ENCODE measurements around the gene HOXB5. TPM values are rescaled to one million over a fixed set of nuclear protein-coding genes. Genes with fewer than 3 reads are reported as not detected.

The HOXB5 gene
- total RNA-seq, 1 experiment from 2014 or later, result 19.8 TPM

GRCh38 chr17:48588528-48588927 is 5.1 kb downstream of the HOXB5 start (continued):
- TF ChIP-seq ELF1 (IDR thresholded peaks at IDR 0.05; ENCODE audit: borderline replicate concordance, low read depth) (no peak), REST (IDR thresholded peaks at IDR 0.05; ENCODE audit: low read depth) (no peak), EZH2 (IDR thresholded peaks at IDR 0.05) (no peak)

- POLR2A ChIA-PET, result interaction anchor here (1.2 kb wide), 1 partner anchor 647 kb away, joined by 3 read pairs; the partner anchor contains the start of gene PNPO
- Histone ChIP-seq H3K79me2 (ENCODE audit: insufficient read depth, low read length) (peaks cover 56% of the 10 kb centered on the region), H4K20me1 (ENCODE audit: insufficient read depth) (no peaks in the 10 kb centered on the region), H3K36me3 (ENCODE audit: control insufficient read depth in 1 of 2, insufficient read depth in 2 of 2, low read length in 2 of 2) (peaks cover 0 to 2% of the 10 kb centered on the region in 2 experiments; a peak in 2 of 4 replicates), H3K4me1 (ENCODE audit: control insufficient read depth in 1 of 2, insufficient read depth in 2 of 2, low read length in 2 of 2) (peaks cover 19 to 64% of the 10 kb centered on the region in 2 experiments), H3K27ac (ENCODE audit: low read depth, low read length) (peak overlapping the region; percentile 91), H3K9me2 (ENCODE audit: insufficient read depth) (no peaks in the 10 kb centered on the region), H3K27me3 (ENCODE audit: insufficient read depth, low read length) (no peaks in the 10 kb centered on the region), H3K4me2 (ENCODE audit: low read length) (no peak overlapping the region), H3K4me3 (replicated peaks in 1 of 2; ENCODE audit: low read depth in 1 of 2, low read length in 2 of 2) (no peak overlapping the region), H3K9ac (ENCODE audit: low read length) (no peak overlapping the region), H2AFZ (ENCODE audit: low read depth, low read length, poor library complexity, severe bottlenecking) (no peak overlapping the region), H3K9me3 (ENCODE audit: control insufficient read depth in 1 of 2, insufficient read depth in 1 of 2, low read depth in 1 of 2, low read length in 2 of 2) (no peaks in the 10 kb centered on the region)
- no peak for ATAC-seq
- BruUV-seq (replicated peaks), result no TSS peak
- no peak for DNase-seq (ENCODE audit: low read depth, low spot score)
- RAD21 ChIA-PET (ENCODE audit: low non-redundant PET in 1 of 2, low total read pairs in 2 of 2, uncharacterized antibody in 2 of 2, unreplicated experiment in 2 of 2), result interaction anchor here in 1 of 2 experiments (0.8 to 1.7 kb wide), 3 partner anchors 30 to 252 kb away, joined by 4 to 5 read pairs (median 4); no protein-coding TSS in a partner anchor
- intact Hi-C loops (cut with micrococcal nuclease), result no loop called here
- TF ChIP-seq RAD21 (IDR thresholded peaks at IDR 0.05; ENCODE audit: low read depth) (no peak), ZBTB33 (IDR thresholded peaks at IDR 0.05; ENCODE audit: extremely low read depth, insufficient replicate concordance, low read length) (no peak), EZH2phosphoT487 (IDR thresholded peaks at IDR 0.05; ENCODE audit: borderline replicate concordance) (no peak)
- CTCF ChIA-PET, result interaction anchor here (0.9 to 2.0 kb wide), 14 partner anchors 11 to 563 kb away, joined by 3 to 9 read pairs (median 4); partner anchors contain the start of gene HOXB8
Measured at GRCh38 chr17:48588074-48588415, 5.5 kb downstream of the HOXB5 start.

Data from HCT116 (cell line).